ENCODE data around the gene BCL7C. TPM values are rescaled to one million over a fixed set of nuclear protein-coding genes. Genes with fewer than 3 reads are reported as not detected.

The BCL7C gene
- total and polyA plus RNA-seq, 2 of the 13 experiments (the other 11 are each of a cell fraction or from before 2014, with no cell fraction given): 17.7 to 33.8 TPM

DNA sequence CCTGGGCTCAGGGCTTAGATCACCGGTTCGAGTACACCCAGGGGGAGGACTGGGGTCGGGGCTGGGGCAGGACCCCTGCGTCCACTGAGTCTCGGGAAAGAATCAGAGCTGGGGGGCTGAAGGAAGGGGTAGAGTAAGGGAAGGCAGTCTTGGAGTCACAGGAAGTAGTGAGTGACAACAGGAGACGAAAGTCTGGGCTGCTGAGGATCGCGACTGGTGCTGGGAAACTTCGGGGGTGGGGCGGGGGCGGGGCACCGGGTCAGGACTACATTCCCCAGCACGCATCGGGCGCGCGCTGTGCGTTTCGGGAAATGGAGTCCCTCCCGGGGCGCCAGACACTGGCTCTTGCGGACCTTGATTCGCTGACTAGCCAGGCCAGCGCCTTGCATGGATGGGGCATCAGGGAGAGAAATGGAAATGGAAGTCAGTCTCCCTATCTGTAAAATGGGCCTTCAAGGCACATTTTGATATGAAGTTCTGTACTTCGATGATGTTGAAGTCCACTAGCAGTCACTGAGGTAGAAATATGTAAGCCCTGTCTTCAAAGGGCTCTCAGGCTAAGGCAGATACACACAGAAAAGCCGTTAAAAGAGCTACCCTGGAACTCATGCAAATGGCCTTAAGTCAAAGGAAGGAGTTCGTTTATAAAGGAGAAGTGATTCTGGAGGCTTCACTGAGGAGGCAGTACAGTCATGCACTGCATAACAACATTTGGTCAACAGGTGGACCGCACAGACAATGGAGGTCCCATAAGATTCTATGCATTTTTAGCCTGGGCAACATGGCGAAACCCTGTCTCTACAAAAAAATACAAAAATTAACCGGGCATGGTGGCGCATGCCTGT lies 3.2 kb upstream of the BCL7C start (continued):
- TF ChIP-seq HINFP (CRISPR knock-in tag; IDR thresholded peaks at IDR 0.05; ENCODE audit: low read depth) (no peak), ZGPAT (CRISPR knock-in tag; IDR thresholded peaks at IDR 0.05) (peak; percentile 5; the same call in 1 of the 2 replicates), ZFP41 (CRISPR knock-in tag; IDR thresholded peaks at IDR 0.05; ENCODE audit: borderline replicate concordance) (no peak), GLMP (CRISPR knock-in tag; IDR thresholded peaks at IDR 0.05; ENCODE audit: borderline replicate concordance) (no peak), TBL1XR1 (IDR thresholded peaks at IDR 0.05; ENCODE audit: borderline replicate concordance, low read length, partially characterized antibody) (peak; percentile 51), FOXC1 (CRISPR knock-in tag; IDR thresholded peaks at IDR 0.05; ENCODE audit: borderline replicate concordance) (no peak), ZBTB20 (CRISPR knock-in tag; IDR thresholded peaks at IDR 0.05; ENCODE audit: borderline replicate concordance, low read depth) (no peak), HNRNPH1 (optimal IDR thresholded peaks at IDR 0.05; ENCODE audit: low read depth, low read length) (no peak), TCF12 (IDR thresholded peaks at IDR 0.05) (no peak), TCF12 (CRISPR knock-in tag; IDR thresholded peaks at IDR 0.05) (no peak), ARNT (IDR thresholded peaks at IDR 0.05) (no peak), PTBP1 (IDR thresholded peaks at IDR 0.05; ENCODE audit: low read depth, low read length, poor library complexity, severe bottlenecking) (no peak), ZNF574 (CRISPR knock-in tag; IDR thresholded peaks at IDR 0.05) (peak; percentile 96), KDM3A (CRISPR knock-in tag; IDR thresholded peaks at IDR 0.05; ENCODE audit: low read depth) (no peak)
- TF ChIP-seq, protein P1, sequence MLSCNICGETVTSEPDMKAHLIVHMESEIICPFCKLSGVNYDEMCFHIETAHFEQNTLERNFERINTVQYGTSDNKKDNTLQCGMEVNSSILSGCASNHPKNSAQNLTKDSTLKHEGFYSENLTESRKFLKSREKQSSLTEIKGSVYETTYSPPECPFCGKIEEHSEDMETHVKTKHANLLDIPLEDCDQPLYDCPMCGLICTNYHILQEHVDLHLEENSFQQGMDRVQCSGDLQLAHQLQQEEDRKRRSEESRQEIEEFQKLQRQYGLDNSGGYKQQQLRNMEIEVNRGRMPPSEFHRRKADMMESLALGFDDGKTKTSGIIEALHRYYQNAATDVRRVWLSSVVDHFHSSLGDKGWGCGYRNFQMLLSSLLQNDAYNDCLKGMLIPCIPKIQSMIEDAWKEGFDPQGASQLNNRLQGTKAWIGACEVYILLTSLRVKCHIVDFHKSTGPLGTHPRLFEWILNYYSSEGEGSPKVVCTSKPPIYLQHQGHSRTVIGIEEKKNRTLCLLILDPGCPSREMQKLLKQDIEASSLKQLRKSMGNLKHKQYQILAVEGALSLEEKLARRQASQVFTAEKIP (CRISPR knock-in tag; IDR thresholded peaks at IDR 0.05; ENCODE audit: borderline replicate concordance): no peak
- TF ChIP-seq, protein P2, sequence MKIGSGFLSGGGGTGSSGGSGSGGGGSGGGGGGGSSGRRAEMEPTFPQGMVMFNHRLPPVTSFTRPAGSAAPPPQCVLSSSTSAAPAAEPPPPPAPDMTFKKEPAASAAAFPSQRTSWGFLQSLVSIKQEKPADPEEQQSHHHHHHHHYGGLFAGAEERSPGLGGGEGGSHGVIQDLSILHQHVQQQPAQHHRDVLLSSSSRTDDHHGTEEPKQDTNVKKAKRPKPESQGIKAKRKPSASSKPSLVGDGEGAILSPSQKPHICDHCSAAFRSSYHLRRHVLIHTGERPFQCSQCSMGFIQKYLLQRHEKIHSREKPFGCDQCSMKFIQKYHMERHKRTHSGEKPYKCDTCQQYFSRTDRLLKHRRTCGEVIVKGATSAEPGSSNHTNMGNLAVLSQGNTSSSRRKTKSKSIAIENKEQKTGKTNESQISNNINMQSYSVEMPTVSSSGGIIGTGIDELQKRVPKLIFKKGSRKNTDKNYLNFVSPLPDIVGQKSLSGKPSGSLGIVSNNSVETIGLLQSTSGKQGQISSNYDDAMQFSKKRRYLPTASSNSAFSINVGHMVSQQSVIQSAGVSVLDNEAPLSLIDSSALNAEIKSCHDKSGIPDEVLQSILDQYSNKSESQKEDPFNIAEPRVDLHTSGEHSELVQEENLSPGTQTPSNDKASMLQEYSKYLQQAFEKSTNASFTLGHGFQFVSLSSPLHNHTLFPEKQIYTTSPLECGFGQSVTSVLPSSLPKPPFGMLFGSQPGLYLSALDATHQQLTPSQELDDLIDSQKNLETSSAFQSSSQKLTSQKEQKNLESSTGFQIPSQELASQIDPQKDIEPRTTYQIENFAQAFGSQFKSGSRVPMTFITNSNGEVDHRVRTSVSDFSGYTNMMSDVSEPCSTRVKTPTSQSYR (CRISPR knock-in tag; IDR thresholded peaks at IDR 0.05; ENCODE audit: borderline replicate concordance): peak; percentile 24; the same call in 1 of the 2 replicates

Data from HepG2 (cell line).